ENCODE data around the gene THADA. TPM values are rescaled to one million over a fixed set of nuclear protein-coding genes. Genes with fewer than 3 reads are reported as not detected.

THADA gene
- total and polyA plus RNA-seq, 2 donors (not counting 3 experiments of a cell fraction or from before 2014, with no cell fraction given), result 22.6 to 25.3 TPM

DNA sequence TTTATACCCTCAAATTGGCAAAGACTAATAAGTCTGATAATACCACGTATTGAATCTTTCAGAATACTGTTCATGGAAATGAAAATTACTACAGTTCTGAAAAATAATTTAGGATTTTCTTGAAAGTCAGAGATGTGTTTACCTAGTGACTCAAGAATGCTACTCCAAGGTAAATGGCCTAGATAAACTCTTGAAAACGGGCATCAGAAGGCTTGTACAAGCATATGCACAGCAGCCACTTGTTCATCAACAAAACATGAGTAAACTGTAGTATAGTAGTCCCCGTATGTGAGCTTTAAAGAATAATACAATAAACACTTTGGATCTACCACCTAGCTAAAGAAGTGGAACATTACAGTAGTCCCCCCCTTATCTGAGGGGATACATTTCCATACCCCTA is 157.5 kb downstream of the THADA start:
- Histone ChIP-seq H3K4me2 (ENCODE audit: insufficient read depth, low read length) (no peak overlapping the region), H3K79me2 (ENCODE audit: control insufficient read depth, insufficient read depth, low read length) (no peaks in the 10 kb centered on the region), H2AFZ (ENCODE audit: low read depth, low read length) (no peak overlapping the region), H3K9ac (replicated peaks; ENCODE audit: extremely low read depth, insufficient read depth, low read length) (no peak overlapping the region), H3K9me3 (replicated peaks; ENCODE audit: control insufficient read depth, insufficient read depth, low read length) (no peaks in the 10 kb centered on the region), H3K27me3 (ENCODE audit: control insufficient read depth in 2 of 2, insufficient read depth in 2 of 2, low read length in 2 of 2) (no peaks in the 10 kb centered on the region), H3K4me1 (ENCODE audit: control insufficient read depth, extremely low read depth, insufficient read depth, low read length) (peaks cover 13% of the 10 kb centered on the region), H4K20me1 (replicated peaks; ENCODE audit: control insufficient read depth, extremely low read depth, insufficient read depth, low read length) (no peaks in the 10 kb centered on the region), H3K9me1 (replicated peaks; ENCODE audit: control insufficient read depth, extremely low read depth, insufficient read depth, low read length) (no peaks in the 10 kb centered on the region), H3K4me3 (replicated peaks in 1 of 3; ENCODE audit: insufficient read depth in 1 of 3, low read depth in 1 of 3, low read length in 3 of 3) (no peak overlapping the region), H3K27ac (ENCODE audit: insufficient read depth, low read depth, low read length) (no peak overlapping the region), H3K36me3 (ENCODE audit: control insufficient read depth in 2 of 2, extremely low read depth in 1 of 2, insufficient read depth in 2 of 2, low read length in 2 of 2) (no peaks in the 10 kb centered on the region)
- POLR2A ChIA-PET, result no interaction called here
- intact Hi-C loops (cut with micrococcal nuclease) (no loop called here), dilution Hi-C loops (cut with MboI; ENCODE audit: extremely low pct_ligation_motif_present, low sequenced_read_pairs) (no loop called here)
- FAIRE-seq (no peak), DNase-seq (ENCODE audit: low read depth, low spot score) (no peak)
- no TSS peak for BruUV-seq (replicated peaks)
- TF ChIP-seq EZH2 (IDR thresholded peaks at IDR 0.05; ENCODE audit: borderline replicate concordance, low read depth, low read length, severe bottlenecking) (no peak), MAX (IDR thresholded peaks at IDR 0.05; ENCODE audit: insufficient read depth, insufficient read length) (no peak), MYC (IDR thresholded peaks at IDR 0.05; ENCODE audit: low read depth, low read length) (no peak), GATA2 (IDR thresholded peaks at IDR 0.05; ENCODE audit: insufficient read depth, insufficient read length, low read depth, low read length) (no peak), POLR2A (IDR thresholded peaks at IDR 0.05; ENCODE audit: low read depth, low read length) (no peak), POLR2AphosphoS5 (IDR thresholded peaks at IDR 0.05; ENCODE audit: insufficient read depth, low read depth, low read length) (no peak), JUN (IDR thresholded peaks at IDR 0.05; ENCODE audit: borderline replicate concordance, insufficient read depth, insufficient read length, low read depth) (no peak), FOS (IDR thresholded peaks at IDR 0.05; ENCODE audit: borderline replicate concordance, insufficient read depth, low read length) (no peak)
- TF ChIP-seq, protein P1, sequence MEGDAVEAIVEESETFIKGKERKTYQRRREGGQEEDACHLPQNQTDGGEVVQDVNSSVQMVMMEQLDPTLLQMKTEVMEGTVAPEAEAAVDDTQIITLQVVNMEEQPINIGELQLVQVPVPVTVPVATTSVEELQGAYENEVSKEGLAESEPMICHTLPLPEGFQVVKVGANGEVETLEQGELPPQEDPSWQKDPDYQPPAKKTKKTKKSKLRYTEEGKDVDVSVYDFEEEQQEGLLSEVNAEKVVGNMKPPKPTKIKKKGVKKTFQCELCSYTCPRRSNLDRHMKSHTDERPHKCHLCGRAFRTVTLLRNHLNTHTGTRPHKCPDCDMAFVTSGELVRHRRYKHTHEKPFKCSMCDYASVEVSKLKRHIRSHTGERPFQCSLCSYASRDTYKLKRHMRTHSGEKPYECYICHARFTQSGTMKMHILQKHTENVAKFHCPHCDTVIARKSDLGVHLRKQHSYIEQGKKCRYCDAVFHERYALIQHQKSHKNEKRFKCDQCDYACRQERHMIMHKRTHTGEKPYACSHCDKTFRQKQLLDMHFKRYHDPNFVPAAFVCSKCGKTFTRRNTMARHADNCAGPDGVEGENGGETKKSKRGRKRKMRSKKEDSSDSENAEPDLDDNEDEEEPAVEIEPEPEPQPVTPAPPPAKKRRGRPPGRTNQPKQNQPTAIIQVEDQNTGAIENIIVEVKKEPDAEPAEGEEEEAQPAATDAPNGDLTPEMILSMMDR (IDR thresholded peaks at IDR 0.05; ENCODE audit: extremely low read depth in 1 of 2, insufficient read depth in 1 of 2, low read depth in 1 of 2, low read length in 2 of 2), result no peak
- CTCF ChIA-PET, result no interaction called here

Measured in endothelial cell of umbilical vein (primary cell).